Airway epithelial cell (primary cell): ENCODE measurements around the gene ARHGAP18. TPM values are rescaled to one million over a fixed set of nuclear protein-coding genes. Genes with fewer than 3 reads are reported as not detected.

Experiments used
- total RNA-seq: library from RNA; depleted of rRNA; stranded (reverse); fragments of >200 nt; gene quantifications from 2 replicates; pipeline ENCODE4 v1.2.3, GENCODE V29; 2015

ARHGAP18 gene
- 5.6 and 9.1 TPM in 2 replicates for total RNA-seq

GRCh38 chr6:129709769-129710449 lies at the start of gene ARHGAP18:
ARHGAP18 (minus strand) TSS chr6:129710177; CDS start chr6:129710136, 41 bp downstream.

Other genes with a start within 250 kb of the ARHGAP18 start
- gene TMEM244, start 151.1 kb upstream of the ARHGAP18 start, total RNA-seq: not detected in 2 replicates